CD4-positive, alpha-beta T cell treated with Interleukin-4 for 4 hours (primary cell): ENCODE data around the gene IFNGR2.
"Not testable (repeated sequence)": the region's sequence is repeated elsewhere in the genome, so short reads cannot be mapped to it uniquely, and the experiment has no call there.

Experiments used
- DNase-seq: peaks from one replicate; pipeline ENCODE4 v3.0.0-alpha.2; 2020

The IFNGR2 gene

DNA sequence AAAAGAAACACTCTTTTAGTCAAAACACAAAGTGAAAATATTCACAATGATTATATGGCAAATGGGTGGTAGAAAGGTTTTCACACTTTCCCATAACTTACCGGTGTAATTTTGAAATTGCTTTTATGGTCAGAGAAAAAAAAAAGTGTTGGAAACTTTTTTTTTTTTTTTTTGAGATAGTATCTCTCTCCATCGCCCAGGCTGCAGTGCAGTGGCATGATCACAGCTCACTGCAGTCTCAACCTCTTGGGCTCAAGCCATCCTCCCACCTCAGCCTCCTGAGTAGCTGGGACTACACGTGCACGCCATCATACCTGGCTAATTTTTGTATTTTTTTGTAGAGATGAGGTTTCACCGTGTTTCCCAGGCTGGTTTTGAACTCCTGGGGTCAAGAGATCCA is 3.3 kb downstream of the IFNGR2 start:
- DNase-seq: no peak

DNA sequence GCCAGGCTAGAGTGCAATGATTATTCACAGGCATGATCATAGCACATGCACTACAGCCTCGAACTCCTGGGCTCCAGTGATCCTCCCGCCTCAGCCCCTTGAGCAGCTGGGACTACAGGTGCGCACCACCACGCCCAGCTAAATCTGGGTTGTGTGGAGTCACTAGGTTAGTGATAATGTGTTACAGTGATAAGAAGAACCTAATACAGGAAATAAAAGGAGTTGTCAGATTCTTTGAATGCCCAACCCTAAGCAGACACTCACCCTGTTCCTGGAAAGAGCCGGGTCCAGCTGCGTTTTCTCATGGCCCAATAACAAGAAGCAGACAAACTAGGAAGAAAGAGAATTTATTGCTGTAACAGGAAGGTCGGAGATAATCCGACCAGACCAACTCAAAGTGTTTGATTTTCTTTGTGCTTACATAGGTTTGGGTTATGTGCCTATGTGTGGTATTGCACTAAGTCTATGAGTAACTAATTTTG is 8.8 kb downstream of the IFNGR2 start:
- DNase-seq: no peak

- not testable (repeated sequence) for DNase-seq
These were observed 9.2 kb downstream of the IFNGR2 start for GRCh38 chr21:33412439-33412831.

DNA sequence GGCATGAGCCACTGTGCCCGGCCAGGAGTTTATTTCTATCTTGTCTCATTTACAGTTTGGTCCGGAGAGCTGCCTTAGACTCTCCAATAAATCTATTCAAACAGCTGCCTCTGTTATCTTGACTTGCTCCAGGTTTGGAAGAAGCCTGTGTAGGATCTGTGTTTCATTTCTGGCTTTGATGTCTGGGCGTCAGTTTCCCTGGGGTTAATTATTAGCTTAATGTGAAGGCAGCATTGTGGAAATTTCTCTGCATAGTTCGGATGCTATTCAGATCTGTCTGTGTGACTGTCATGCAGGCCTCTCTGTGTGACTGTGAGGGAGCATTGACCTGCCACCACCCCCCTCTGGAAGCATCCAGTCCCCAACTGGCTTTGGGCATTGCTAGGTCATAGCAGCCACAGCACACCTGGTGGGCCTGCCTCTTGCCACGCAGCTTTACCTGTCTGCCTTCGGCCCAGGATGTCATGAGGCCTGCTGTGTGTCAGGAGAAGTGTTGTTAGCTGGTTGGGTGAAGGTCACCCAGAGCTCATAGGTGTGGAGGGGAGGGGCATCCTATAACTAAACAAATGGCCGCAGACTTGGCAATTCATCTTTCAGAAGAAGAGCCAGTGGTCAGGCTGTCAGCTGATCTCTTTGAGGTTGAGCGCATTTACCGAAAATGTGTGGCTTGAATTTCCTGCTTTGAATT is 9.8 kb downstream of the IFNGR2 start:
- no peak for DNase-seq

DNA sequence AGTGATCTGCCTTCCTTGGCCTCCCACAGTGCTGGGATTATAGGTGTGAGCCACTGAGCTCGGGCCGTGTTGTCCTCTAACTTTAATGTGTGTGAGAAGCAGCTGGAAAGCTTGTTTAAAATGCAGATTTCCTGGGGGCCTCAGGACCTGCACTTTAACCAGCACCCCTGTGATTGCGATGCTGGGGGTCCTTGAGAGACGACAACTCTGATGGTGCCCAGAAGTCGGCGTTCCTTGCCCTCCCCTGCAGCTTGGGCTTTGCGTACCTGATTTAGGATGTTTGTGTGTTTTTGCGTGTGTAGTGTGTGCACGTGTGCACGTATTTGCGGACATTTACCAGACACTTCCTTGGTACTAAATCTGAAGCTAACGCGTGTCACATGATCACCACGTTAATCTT is 10.9 kb downstream of the IFNGR2 start:
- no peak for DNase-seq

DNA sequence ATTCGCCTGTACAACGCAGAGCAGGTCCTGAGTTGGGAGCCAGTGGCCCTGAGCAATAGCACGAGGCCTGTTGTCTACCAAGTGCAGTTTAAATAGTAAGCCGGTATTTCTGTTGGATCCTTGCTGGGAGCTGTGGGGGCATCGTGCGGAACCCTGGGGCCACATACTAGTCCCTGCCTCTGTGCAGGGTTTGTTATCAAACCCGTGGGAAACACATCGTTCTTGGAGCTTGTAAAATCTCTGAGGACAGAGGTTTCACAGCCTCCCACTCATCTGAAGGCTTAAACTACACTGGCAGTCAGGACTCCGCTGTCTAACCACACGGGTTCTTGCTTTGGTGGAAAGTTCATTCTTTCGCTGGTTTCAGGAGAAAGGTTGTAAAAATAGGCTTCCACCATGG is 11.7 kb downstream of the IFNGR2 start:
- no peak for DNase-seq

- no peak for DNase-seq
These were observed 15.5 kb downstream of the IFNGR2 start for GRCh38 chr21:33418691-33419090.

- DNase-seq: no peak
These were observed 16.4 kb downstream of the IFNGR2 start for GRCh38 chr21:33419538-33420123.

GRCh38 chr21:33421713-33422393 is 18.6 kb downstream of the IFNGR2 start:
- DNase-seq: no peak

GRCh38 chr21:33424214-33424613 is 21.0 kb downstream of the IFNGR2 start:
- no peak for DNase-seq

GRCh38 chr21:33425825-33426224 is 22.6 kb downstream of the IFNGR2 start:
- no peak for DNase-seq

DNA sequence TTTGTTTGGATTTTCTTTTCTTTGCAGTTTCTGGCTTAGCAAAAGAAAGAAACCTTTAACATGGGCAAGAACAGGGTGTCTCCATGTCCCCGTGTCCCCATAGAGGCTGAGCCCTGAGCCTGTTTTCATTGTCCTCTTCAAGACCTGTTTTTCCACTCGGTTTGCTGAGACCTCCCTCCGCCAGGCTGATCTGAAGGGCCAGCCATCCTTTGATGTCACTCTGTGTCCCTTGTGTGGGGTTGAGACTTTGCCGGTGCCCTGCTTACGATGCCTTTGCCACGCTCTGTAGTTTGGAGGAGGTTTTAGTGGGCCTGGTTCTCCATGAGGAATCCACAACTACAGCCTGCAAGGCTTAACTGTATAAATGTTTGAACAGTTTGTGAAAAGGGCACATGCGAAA is 23.8 kb downstream of the IFNGR2 start:
- no peak for DNase-seq

GRCh38 chr21:33428669-33429068 is 25.5 kb downstream of the IFNGR2 start:
- DNase-seq: no peak

- no peak for DNase-seq
These were observed 27.6 kb downstream of the IFNGR2 start for GRCh38 chr21:33430858-33431257.

DNA sequence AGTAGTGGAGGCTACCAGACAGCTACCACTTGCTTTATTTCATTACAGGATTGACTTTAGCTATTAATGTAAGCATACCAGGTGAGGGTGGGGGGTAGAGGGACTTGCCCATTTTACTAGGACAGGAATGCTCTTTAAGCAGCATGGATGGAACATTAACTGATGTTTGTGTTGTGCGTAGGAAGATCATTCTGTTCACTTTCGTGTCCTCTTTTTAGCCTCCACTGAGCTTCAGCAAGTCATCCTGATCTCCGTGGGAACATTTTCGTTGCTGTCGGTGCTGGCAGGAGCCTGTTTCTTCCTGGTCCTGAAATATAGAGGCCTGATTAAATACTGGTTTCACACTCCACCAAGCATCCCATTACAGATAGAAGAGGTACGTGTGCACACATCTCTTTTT is 29.3 kb downstream of the IFNGR2 start:
- no peak for DNase-seq

DNA sequence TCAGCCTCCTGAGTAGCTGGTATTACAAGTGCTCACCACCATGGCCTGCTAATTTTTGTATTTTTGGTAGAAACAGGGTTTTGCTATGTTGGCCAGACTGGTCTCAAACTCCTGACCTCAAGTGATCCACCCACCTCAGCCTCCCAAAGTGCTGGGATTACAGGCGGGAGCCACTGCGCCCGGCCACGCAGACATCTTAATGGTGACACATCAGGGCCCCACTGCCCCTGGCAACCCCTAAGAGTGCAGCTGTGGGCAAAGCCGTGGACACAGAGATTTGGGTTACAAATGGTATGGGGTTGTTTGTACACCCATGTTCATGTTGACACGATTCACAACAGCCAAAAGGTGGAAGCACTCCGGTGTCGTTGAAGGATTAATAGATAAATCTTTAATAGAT is 29.8 kb downstream of the IFNGR2 start:
- DNase-seq: no peak

GRCh38 chr21:33433425-33434114 is 30.4 kb downstream of the IFNGR2 start:
- DNase-seq: no peak

DNA sequence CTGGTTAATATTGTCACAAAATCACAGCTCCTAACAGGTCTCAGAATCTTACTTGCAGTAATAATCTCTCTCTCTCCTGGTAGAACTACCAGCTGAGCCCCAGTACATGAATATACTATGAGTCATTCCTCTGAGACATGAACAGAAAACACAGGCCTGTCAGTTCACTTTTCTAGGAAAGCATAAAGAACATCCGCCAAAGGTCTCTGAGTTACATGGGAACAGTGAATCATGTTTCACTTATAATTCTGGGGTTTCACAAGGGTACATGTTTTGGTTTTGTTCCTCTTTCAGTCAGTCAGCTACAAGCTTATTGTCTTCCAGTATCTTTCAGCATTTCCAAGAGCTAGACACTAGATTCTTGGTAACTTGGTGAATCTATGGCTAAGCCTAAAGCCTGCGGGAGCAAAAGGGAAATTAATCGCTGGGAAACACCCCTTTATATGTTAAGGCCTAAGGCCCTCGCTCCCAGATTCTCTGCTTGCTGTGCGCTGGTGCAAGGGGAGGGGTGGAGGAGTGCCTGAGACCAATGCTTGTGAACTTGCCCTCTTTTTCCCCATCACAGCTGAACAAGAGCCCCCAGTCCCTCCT is 31.7 kb downstream of the IFNGR2 start:
- DNase-seq: peak; percentile 78

GRCh38 chr21:33437140-33437539 is 33.9 kb downstream of the IFNGR2 start:
- DNase-seq: no peak

DNA sequence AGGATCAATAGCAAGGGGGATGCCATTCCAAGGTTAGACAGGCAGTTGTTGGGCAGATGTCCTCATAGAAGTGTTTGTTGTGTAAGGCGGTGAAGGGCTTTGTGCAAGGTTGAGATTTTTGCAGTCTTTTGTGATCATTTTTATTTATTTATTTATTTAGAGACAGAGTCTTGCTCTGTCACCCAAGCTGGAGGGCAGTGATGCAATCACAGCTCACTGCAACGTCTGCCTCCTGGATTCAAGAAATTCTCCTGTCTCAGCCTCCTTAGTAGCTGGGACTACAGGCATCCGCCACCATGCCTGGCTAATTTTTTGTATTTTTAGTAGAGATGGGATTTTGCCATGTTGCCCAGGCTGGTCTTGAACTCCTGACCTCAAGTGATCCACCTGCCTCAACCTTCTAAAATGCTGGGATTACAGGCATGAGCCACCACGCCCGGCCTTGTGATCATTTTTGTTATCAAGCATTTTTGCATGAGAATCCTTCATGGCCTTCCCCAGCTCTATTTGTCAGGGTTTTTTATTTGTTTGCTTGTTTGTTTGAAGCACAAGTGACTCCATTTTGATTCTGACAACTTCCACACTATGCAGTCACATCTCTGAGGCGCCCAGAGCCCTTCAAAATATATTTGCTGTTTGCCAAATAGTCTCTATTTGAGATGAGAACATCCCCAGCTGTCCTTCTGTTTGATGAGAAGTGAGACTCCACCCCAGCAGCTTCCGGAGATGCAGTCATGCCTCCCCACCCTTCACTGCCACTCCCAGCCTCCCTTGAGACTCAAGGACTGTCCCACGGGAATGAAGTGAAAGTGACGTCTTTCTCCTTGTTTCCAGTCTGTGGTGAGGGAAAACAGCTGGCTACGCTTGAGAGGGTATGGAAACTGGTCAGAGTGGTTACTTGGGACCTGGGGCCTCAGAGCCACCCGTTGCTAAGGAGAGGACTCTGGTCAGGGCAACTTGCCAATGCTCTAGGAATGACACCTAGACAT is 38.6 kb downstream of the IFNGR2 start:
- DNase-seq: no peak

DNA sequence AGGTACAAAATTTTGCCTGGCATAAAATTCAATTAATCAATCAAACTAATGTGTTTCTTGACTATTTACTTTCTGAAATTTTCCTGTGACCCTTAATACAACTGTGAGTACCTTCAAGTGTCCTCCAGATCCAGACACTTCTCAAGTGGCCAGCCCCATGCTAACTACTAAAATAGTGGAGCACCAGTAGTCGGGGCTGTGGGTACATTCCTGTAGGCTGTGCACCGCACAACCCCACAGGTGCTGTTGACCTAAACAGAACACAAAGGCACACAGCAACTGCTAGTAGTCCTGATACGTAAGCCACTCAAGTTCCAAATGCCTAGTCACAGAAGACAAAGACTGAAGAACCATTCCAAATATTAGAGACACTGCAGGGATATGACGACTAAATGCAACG is 40.0 kb downstream of the IFNGR2 start:
- no peak for DNase-seq

DNA sequence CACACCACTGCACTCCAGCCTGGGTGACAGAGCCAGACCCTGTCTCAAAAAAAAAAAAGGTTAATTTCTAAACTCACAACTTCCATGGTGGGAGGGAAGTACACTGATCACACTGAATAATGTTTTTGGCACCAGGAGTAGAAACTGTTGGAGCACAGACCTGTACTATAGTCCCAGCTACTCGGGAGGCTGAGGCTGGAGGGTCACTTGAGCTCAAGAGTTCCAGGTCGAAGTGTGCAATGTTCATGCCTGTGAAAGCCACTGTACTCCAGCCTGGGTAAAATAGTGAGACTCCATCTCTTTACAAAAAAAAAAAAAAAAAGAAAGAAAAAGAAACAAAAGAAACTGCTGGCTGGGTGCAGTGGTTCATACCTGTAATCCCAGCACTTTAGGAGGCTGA is 41.3 kb downstream of the IFNGR2 start:
- no peak for DNase-seq
